Measurements from ENCODE around the gene SLC26A11.

DNA sequence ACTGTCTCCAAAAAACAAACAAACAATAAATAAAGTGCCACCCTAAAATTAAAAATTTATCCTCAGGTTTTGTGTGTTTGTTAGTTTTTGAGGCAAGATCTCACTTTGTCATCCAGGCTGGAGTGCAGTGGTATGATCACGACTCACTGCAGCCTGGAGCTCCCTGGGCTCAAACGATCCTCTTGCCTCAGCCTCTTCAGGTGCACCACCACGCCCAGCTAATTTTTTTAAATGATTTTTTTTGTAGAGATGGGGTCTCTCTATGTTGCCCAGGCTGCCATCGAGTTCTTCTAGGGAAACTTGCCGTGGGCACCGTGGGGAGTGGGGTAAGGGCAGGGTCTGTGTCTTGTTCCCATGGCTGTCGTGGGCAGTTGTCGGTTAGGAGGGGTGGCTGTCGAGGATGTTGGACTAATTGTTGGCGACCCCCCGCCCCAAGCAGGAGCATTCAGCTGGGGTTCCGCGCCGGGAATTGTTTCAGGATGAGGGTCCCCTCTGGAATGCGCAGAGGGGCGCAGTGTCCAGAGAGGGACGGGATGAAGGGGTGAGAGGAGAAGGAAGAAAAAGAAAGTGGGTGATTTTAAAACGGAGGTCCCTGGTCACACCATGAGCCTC lies 39.3 kb downstream of the SLC26A11 start:
- no peak for TF ChIP-seq POLR2AphosphoS5 (IDR thresholded peaks at IDR 0.05)
- TF ChIP-seq POLR2A (IDR thresholded peaks at IDR 0.05), result no peak

Data from transverse colon (tissue), 3 donors.